A673 (cell line): ENCODE data around the gene UST. TPM values are rescaled to one million over a fixed set of nuclear protein-coding genes. Genes with fewer than 3 reads are reported as not detected.

ENCODE experiments used
- BruUV-seq: library from RNA; stranded (reverse); fragments of 400-500 nt; replicated peaks from 2 replicates; lab custom pipeline; 2021; lab: Mats Ljungman, UMichigan
- CTCF ChIA-PET: fragments of 300-600 bp; sonication (Branson Sonifier 250); formaldehyde crosslinking; loops from one replicate; lab custom pipeline; 2022; ENCODE audit warnings: antibody characterized with exemption; lab: Charles Lee
- POLR2A ChIA-PET: fragments of 300-600 bp; sonication (Branson Sonifier 250); formaldehyde crosslinking; loops from one replicate; lab custom pipeline; 2022; ENCODE audit warnings: antibody characterized with exemption; ENCODE audit not compliant: low non-redundant PET; lab: Charles Lee
- DNase-seq: peaks from one replicate; pipeline ENCODE4 v3.0.0-alpha.2; 2015; ENCODE audit warnings: low spot score
- H3K27ac ChIP-seq: fragments of 200-600 bp; sonication (generic); 2 replicates; pipeline ENCODE4 v1.5.1; 2016; ENCODE audit warnings: mixed run types, low read depth, mild to moderate bottlenecking, mixed read lengths, antibody characterized with exemption, low read length; ENCODE audit not compliant: poor library complexity, severe bottlenecking
- H3K27me3 ChIP-seq: fragments of 200-600 bp; sonication (generic); replicated peaks from 2 replicates; pipeline ENCODE4 v1.6.1; 2017; ENCODE audit warnings: mixed run types, low read depth, mild to moderate bottlenecking, mixed read lengths, antibody characterized with exemption, low read length; ENCODE audit not compliant: insufficient read depth, poor library complexity
- H3K36me3 ChIP-seq: fragments of 200-600 bp; sonication (generic); 2 replicates; pipeline ENCODE4 v1.6.1; 2016; ENCODE audit warnings: mixed run types, mild to moderate bottlenecking, mixed read lengths, antibody characterized with exemption, low read length; ENCODE audit not compliant: insufficient read depth, poor library complexity, severe bottlenecking
- H3K4me1 ChIP-seq: fragments of 200-600 bp; sonication (generic); 2 replicates; pipeline ENCODE4 v1.6.1; 2017; ENCODE audit warnings: mixed run types, mild to moderate bottlenecking, mixed read lengths, antibody characterized with exemption, low read length; ENCODE audit not compliant: insufficient read depth, poor library complexity, severe bottlenecking
- H3K4me3 ChIP-seq: fragments of 200-600 bp; sonication (generic); 2 replicates; pipeline ENCODE4 v1.5.1; 2016; ENCODE audit warnings: low read depth, mixed run types, mild to moderate bottlenecking, mixed read lengths, low read length; ENCODE audit not compliant: poor library complexity, severe bottlenecking
- H3K9me3 ChIP-seq: fragments of 200-600 bp; sonication (generic); 2 replicates; pipeline ENCODE4 v1.6.1; 2016; ENCODE audit warnings: mixed run types, low read depth, mild to moderate bottlenecking, mixed read lengths, antibody characterized with exemption, low read length; ENCODE audit not compliant: poor library complexity, severe bottlenecking
- EZH2 ChIP-seq: fragments of 200-600 bp; sonication (generic); IDR thresholded peaks from 2 replicates; pipeline ENCODE4 v1.6.1; 2017; ENCODE audit warnings: borderline replicate concordance, low read depth, mild to moderate bottlenecking, mixed read lengths, antibody characterized with exemption, low read length; ENCODE audit not compliant: poor library complexity, severe bottlenecking
- intact Hi-C: fragments of 100-400 bp; cut with micrococcal nuclease; formaldehyde crosslinking; loops from one replicate; pipeline ENCODE4 v1.10.0; 2022; ENCODE audit not compliant: unreplicated experiment
- total RNA-seq: library from RNA; stranded (reverse); gene quantifications from 2 replicates; pipeline ENCODE4 v1.2.3, GENCODE V29; 2021
- TF ChIP-seq, protein P1 (sequence below): fragments of 300-800, 200-600 bp; sonication (generic); conservative IDR thresholded peaks from 2 replicates; pipeline ENCODE4 v1.5.1; 2017; ENCODE audit warnings: low read depth, mild to moderate bottlenecking, antibody characterized with exemption, low read length, moderate library complexity, mixed read lengths

The UST gene
- total RNA-seq, 1 experiment from 2014 or later, result 1.5 TPM

DNA sequence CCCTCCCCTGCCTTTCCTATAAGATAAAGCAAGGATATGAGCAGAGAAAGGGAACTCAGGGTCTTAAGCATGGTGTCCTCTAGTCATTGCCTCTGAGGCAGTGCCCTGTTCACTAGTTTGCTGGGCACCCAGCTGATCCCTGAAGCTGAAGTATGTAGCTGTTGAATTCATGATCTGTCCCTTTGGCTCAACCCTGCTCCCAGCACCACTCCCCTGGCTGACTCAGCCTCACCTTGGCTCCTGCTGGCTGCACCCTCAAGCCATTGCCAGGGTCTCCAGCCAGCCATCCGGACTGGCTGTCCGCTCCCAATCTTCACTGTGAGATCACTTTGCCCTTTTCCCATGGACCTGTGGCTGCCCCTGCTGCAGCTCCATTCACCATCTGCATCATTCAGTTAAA lies 25.9 kb upstream of the UST start:
- no peak for DNase-seq
- POLR2A ChIA-PET, result no interaction called here
- Histone ChIP-seq H3K27me3 (no peaks in the 10 kb centered on the region), H3K4me1 (no peaks in the 10 kb centered on the region), H3K4me3 (no peak overlapping the region), H3K36me3 (no peaks in the 10 kb centered on the region), H3K27ac (no peak overlapping the region), H3K9me3 (no peaks in the 10 kb centered on the region)
- BruUV-seq, result no TSS peak
- CTCF ChIA-PET, result no interaction called here
- TF ChIP-seq EZH2, result no peak
- TF ChIP-seq, protein P1, sequence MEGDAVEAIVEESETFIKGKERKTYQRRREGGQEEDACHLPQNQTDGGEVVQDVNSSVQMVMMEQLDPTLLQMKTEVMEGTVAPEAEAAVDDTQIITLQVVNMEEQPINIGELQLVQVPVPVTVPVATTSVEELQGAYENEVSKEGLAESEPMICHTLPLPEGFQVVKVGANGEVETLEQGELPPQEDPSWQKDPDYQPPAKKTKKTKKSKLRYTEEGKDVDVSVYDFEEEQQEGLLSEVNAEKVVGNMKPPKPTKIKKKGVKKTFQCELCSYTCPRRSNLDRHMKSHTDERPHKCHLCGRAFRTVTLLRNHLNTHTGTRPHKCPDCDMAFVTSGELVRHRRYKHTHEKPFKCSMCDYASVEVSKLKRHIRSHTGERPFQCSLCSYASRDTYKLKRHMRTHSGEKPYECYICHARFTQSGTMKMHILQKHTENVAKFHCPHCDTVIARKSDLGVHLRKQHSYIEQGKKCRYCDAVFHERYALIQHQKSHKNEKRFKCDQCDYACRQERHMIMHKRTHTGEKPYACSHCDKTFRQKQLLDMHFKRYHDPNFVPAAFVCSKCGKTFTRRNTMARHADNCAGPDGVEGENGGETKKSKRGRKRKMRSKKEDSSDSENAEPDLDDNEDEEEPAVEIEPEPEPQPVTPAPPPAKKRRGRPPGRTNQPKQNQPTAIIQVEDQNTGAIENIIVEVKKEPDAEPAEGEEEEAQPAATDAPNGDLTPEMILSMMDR, result no peak
- intact Hi-C loops, result no loop called here

DNA sequence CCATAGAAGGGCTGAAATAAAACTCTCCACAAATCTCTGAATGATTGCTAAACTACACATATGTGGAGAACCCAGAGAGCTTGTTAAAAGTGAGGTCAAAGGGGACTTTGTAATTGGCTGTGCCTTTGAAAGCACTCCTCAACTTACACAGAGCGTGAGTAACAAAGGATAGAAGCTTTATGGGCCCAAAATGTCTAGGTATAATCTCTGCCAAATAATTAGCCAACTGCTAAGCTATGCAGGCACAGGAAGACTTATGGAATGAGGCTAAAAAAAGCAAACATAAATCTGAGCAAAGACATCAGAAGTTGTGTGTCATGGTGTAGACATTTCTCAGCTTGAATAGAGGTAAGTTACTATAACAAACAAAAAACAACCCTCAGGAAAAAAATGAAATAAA lies 23.3 kb upstream of the UST start:
- no peak overlapping the region for H3K4me3 ChIP-seq
- TF ChIP-seq EZH2, result no peak
- TF ChIP-seq, protein P1, result no peak
- ChIA-PET CTCF (no interaction called here), POLR2A (no interaction called here)
- H3K4me1 ChIP-seq, result no peaks in the 10 kb centered on the region
- H3K27me3 ChIP-seq, result no peaks in the 10 kb centered on the region
- H3K36me3 ChIP-seq, result no peaks in the 10 kb centered on the region
- H3K9me3 ChIP-seq, result no peaks in the 10 kb centered on the region
- intact Hi-C loops, result no loop called here
- DNase-seq, result no peak
- BruUV-seq, result no TSS peak
- H3K27ac ChIP-seq, result no peak overlapping the region

DNA sequence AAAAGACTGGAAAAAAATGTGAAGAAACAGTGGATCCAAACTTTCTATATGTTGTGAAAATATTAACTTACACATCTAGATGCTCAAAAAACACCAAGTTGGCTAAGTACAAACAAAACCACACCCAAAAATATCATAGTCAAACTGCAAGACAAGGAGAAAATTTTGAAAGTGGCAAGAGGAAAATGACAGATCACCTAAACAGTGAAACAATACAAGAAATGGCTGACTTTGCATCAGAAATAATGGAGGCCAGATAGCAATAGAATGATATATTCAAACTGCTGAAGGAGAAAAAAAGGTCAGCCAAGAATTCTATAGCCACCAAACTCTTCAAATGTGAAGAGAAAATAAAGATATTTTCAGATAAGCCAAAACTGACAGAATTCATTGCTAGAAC lies 22.4 kb upstream of the UST start:
- no peak for DNase-seq
- Histone ChIP-seq H3K4me3 (no peak overlapping the region), H3K27ac (no peak overlapping the region), H3K36me3 (no peaks in the 10 kb centered on the region), H3K4me1 (no peaks in the 10 kb centered on the region), H3K9me3 (no peaks in the 10 kb centered on the region), H3K27me3 (no peaks in the 10 kb centered on the region)
- TF ChIP-seq, protein P1, result no peak
- POLR2A ChIA-PET, result no interaction called here
- CTCF ChIA-PET, result no interaction called here
- no TSS peak for BruUV-seq
- intact Hi-C loops, result no loop called here
